Astrocyte of the spinal cord (primary cell): ENCODE data around the gene DHX34.
"Not testable (repeated sequence)": the region's sequence is repeated elsewhere in the genome, so short reads cannot be mapped to it uniquely, and the experiment has no call there.

ENCODE experiments used
- DNase-seq: peaks from one replicate; pipeline ENCODE4 v3.0.0; 2011; ENCODE audit warnings: low read depth, low spot score
- H3K4me3 ChIP-seq: 2 replicates; pipeline ENCODE4 v1.5.1; 2011; ENCODE audit warnings: low read depth, mild to moderate bottlenecking, low read length, moderate library complexity
- CTCF ChIP-seq: IDR thresholded peaks from 2 replicates; pipeline ENCODE4 v1.5.1; 2012; ENCODE audit warnings: low read depth, mild to moderate bottlenecking, low read length, inconsistent platforms
- in situ Hi-C: cut with HindIII; loops from 2 replicates; pipeline ENCODE4 v1.10.0; 2017; ENCODE audit warnings: low sequenced_read_pairs

Gene DHX34

DNA sequence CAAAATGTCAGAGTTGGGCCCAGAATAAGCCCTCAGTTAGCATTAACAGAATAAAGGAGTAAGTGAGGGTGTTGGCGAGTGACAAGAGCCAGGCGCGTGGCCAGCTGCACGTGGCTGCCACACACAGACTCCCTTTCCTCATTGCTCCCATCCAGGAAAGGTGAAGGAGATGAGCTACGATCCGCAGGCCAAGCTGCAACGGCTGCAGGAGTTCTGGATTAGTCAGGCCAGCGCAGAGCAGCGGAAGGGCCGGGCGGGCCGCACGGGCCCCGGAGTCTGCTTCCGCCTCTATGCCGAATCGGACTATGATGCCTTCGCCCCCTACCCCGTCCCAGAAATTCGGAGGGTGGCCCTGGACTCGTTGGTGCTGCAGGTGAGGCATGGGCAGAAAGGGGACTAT is 13.2 kb downstream of the DHX34 start:
- in situ Hi-C loops = no loop called here
- H3K4me3 ChIP-seq = no peak overlapping the region
- no peak for TF ChIP-seq CTCF
- DNase-seq = no peak

GRCh38 chr19:47363758-47364531 is 14.8 kb downstream of the DHX34 start:
- no peak overlapping the region for H3K4me3 ChIP-seq
- peak; percentile 14 for DNase-seq
- TF ChIP-seq CTCF = no peak
- in situ Hi-C loops = no loop called here

- H3K4me3 ChIP-seq, DNase-seq, in situ Hi-C loops: not testable (repeated sequence)
These were observed 16.3 kb downstream of the DHX34 start for GRCh38 chr19:47365455-47365854.

DNA sequence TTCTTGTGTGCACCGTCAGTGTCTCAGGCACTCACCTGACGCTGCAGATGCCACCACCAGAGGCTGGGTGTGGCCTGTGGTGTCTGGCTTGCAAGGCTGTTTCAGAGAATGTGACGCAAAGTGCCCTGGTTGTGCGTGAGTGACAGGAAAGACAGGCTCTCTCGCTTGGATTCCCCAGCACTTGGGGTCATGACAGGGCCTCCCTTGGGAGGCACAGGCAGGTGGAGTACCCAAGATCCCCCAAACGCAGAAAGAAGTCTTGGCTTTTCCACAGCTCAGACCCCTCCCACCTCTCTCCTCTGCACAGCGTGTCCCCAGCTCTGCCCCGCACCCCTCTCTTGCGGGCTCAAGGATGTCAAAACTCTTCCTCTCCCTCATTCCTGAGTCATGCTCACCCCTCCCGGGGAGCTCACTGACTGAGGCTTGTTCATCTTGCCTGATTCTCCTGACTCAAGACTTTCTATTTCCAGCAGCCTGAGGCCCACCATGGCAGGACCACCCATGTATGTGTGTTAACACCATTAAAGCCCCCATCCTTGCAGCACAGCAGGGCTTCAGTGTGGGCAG is 21.0 kb downstream of the DHX34 start:
- TF ChIP-seq CTCF = no peak
- in situ Hi-C loops = no loop called here
- H3K4me3 ChIP-seq = no peak overlapping the region
- peak; percentile 77 for DNase-seq

- H3K4me3 ChIP-seq = no peak overlapping the region
- DNase-seq = no peak
- no peak for TF ChIP-seq CTCF
- in situ Hi-C loops = no loop called here
These were observed 22.1 kb downstream of the DHX34 start for GRCh38 chr19:47371261-47371660.

DNA sequence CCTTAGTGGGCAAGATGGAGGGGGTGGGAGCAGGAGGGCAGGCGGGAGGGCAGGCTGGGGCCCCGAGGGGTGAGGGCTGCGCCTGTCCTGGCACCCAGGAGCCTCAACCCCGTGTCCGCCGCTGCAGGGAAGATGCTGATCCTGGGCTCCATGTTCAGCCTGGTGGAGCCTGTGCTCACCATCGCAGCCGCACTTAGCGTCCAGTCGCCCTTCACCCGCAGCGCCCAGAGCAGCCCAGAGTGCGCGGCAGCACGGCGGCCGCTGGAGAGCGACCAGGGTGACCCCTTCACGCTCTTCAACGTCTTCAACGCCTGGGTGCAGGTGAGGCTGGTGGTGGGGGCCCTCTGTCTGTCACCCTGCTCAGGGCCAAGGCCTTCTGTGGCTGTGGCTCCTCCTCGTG is 23.5 kb downstream of the DHX34 start:
- H3K4me3 ChIP-seq = no peak overlapping the region
- TF ChIP-seq CTCF = no peak
- in situ Hi-C loops = no loop called here
- no peak for DNase-seq
